Glutamatergic neuron (in vitro differentiated cells): ENCODE results near the gene CACNA1G. TPM values are rescaled to one million over a fixed set of nuclear protein-coding genes. Genes with fewer than 3 reads are reported as not detected.
A peak's percentile ranks its signal among the peaks of the same experiment; 100 is the strongest.

Source experiments
- DNase-seq: peaks from one replicate; pipeline ENCODE4 v3.0.0; 2022
- H3K27ac Mint-ChIP-seq: one replicate; pipeline ENCODE4 v1.8.0; 2020; ENCODE audit warnings: mild to moderate bottlenecking, mixed read lengths, inconsistent platforms; ENCODE audit not compliant: unreplicated experiment
- H3K27me3 Mint-ChIP-seq: one replicate; pipeline ENCODE4 v1.8.0; 2020; ENCODE audit warnings: mild to moderate bottlenecking, moderate library complexity, mixed read lengths, inconsistent platforms; ENCODE audit not compliant: unreplicated experiment
- H3K36me3 Mint-ChIP-seq: one replicate; pipeline ENCODE4 v1.8.0; 2020; ENCODE audit warnings: mild to moderate bottlenecking, mixed read lengths, inconsistent platforms; ENCODE audit not compliant: unreplicated experiment
- H3K4me1 Mint-ChIP-seq: one replicate; pipeline ENCODE4 v1.8.0; 2020; ENCODE audit warnings: mild to moderate bottlenecking, low read depth, mixed read lengths, inconsistent platforms; ENCODE audit not compliant: unreplicated experiment
- H3K4me3 Mint-ChIP-seq: one replicate; pipeline ENCODE4 v1.8.0; 2020; ENCODE audit warnings: mild to moderate bottlenecking, mixed read lengths, inconsistent platforms; ENCODE audit not compliant: unreplicated experiment
- H3K9me3 Mint-ChIP-seq: one replicate; pipeline ENCODE4 v1.8.0; 2020; ENCODE audit warnings: mild to moderate bottlenecking, moderate library complexity, mixed read lengths, inconsistent platforms; ENCODE audit not compliant: unreplicated experiment
- CTCF ChIP-seq: fragments of 200-600 bp; sonication (generic); IDR thresholded peaks from one replicate; pipeline ENCODE4 v1.5.0; 2021; ENCODE audit not compliant: partially characterized antibody, unreplicated experiment
- total RNA-seq: library from RNA; stranded (reverse); fragmentation: NEBNext Ultra II Directional; extraction: Animal tissue kit (Norgen Biotek cat#: 25700); gene quantifications from one replicate; pipeline ENCODE4 v1.2.1, GENCODE V29; 2021; ENCODE audit not compliant: unreplicated experiment

The CACNA1G gene
- total RNA-seq, 1 donor from 2014 or later = 2.2 TPM

- H3K27me3 Mint-ChIP-seq = peaks cover 18% of the 10 kb centered on the region
- H3K36me3 Mint-ChIP-seq = no peaks in the 10 kb centered on the region
- H3K4me3 Mint-ChIP-seq = no peak overlapping the region
- no peak for DNase-seq
- peaks cover 8% of the 10 kb centered on the region for H3K9me3 Mint-ChIP-seq
- H3K4me1 Mint-ChIP-seq = peaks cover 32% of the 10 kb centered on the region
- no peak for TF ChIP-seq CTCF
- no peak overlapping the region for H3K27ac Mint-ChIP-seq
These were observed 30.6 kb downstream of the CACNA1G start for GRCh38 chr17:50590946-50591737.

- Mint-ChIP-seq H3K36me3 (no peaks in the 10 kb centered on the region), H3K4me1 (peaks cover 27% of the 10 kb centered on the region), H3K27me3 (peaks cover 15% of the 10 kb centered on the region), H3K4me3 (peak overlapping the region; percentile 49), H3K27ac (peak overlapping the region; percentile 62), H3K9me3 (peaks cover 8% of the 10 kb centered on the region)
- TF ChIP-seq CTCF = no peak
- DNase-seq = peak; percentile 77
These were observed 32.8 kb downstream of the CACNA1G start for GRCh38 chr17:50593321-50593720.

GRCh38 chr17:50594128-50594823 lies 33.8 kb downstream of the CACNA1G start:
- H3K4me3 Mint-ChIP-seq = no peak overlapping the region
- no peak for DNase-seq
- TF ChIP-seq CTCF = no peak
- no peak overlapping the region for H3K27ac Mint-ChIP-seq
- peaks cover 13% of the 10 kb centered on the region for H3K27me3 Mint-ChIP-seq
- H3K4me1 Mint-ChIP-seq = peaks cover 27% of the 10 kb centered on the region
- H3K9me3 Mint-ChIP-seq = peaks cover 6% of the 10 kb centered on the region
- no peaks in the 10 kb centered on the region for H3K36me3 Mint-ChIP-seq

- Mint-ChIP-seq H3K4me3 (no peak overlapping the region), H3K4me1 (peaks cover 25% of the 10 kb centered on the region), H3K27me3 (peaks cover 10% of the 10 kb centered on the region), H3K27ac (no peak overlapping the region), H3K9me3 (peaks cover 4% of the 10 kb centered on the region), H3K36me3 (no peaks in the 10 kb centered on the region)
- DNase-seq = no peak
- TF ChIP-seq CTCF = no peak
These were observed 34.4 kb downstream of the CACNA1G start for GRCh38 chr17:50594892-50595291.
